ENCODE data around the gene GPX3.

GRCh38 chr5:151076616-151077015 is 56.2 kb downstream of the GPX3 start:
- TF ChIP-seq, protein P1, sequence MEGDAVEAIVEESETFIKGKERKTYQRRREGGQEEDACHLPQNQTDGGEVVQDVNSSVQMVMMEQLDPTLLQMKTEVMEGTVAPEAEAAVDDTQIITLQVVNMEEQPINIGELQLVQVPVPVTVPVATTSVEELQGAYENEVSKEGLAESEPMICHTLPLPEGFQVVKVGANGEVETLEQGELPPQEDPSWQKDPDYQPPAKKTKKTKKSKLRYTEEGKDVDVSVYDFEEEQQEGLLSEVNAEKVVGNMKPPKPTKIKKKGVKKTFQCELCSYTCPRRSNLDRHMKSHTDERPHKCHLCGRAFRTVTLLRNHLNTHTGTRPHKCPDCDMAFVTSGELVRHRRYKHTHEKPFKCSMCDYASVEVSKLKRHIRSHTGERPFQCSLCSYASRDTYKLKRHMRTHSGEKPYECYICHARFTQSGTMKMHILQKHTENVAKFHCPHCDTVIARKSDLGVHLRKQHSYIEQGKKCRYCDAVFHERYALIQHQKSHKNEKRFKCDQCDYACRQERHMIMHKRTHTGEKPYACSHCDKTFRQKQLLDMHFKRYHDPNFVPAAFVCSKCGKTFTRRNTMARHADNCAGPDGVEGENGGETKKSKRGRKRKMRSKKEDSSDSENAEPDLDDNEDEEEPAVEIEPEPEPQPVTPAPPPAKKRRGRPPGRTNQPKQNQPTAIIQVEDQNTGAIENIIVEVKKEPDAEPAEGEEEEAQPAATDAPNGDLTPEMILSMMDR (IDR thresholded peaks at IDR 0.05; ENCODE audit: low read length) = no peak
- TF ChIP-seq EZH2 (optimal IDR thresholded peaks at IDR 0.05; ENCODE audit: low read depth, low read length) = no peak
